K562 (cell line): ENCODE results near the gene C21orf58. TPM values are rescaled to one million over a fixed set of nuclear protein-coding genes. Genes with fewer than 3 reads are reported as not detected.

Experiments
- BRD9 ChIP-seq: fragments of 450-650 bp; IDR thresholded peaks from 2 replicates; pipeline ENCODE4 v1.6.1; 2018; ENCODE audit warnings: low read depth; ENCODE audit not compliant: partially characterized antibody
- CTCFL ChIP-seq: IDR thresholded peaks from 2 replicates; pipeline ENCODE4 v1.6.1; 2011; ENCODE audit warnings: borderline replicate concordance, low read depth, mild to moderate bottlenecking, moderate library complexity, low read length; ENCODE audit not compliant: insufficient read depth, poor library complexity, severe bottlenecking
- FOXK2 ChIP-seq, 2 experiments: fragments of 450-650 bp; IDR thresholded peaks in 1 of 2; conservative IDR thresholded peaks in 1 of 2; 2 replicates each; pipeline ENCODE4 v1.6.1; 2016; ENCODE audit warnings: low read depth in 2 of 2, mild to moderate bottlenecking in 1 of 2
- GABPA ChIP-seq: fragments of 200-800 bp; sonication (Bioruptor generic); conservative IDR thresholded peaks from 2 replicates; pipeline ENCODE4 v1.6.1; 2016; ENCODE audit warnings: low read depth, missing genetic modification characterization, missing compliant biosample characterization
- NKRF ChIP-seq: fragments of 450-650 bp; IDR thresholded peaks from 2 replicates; pipeline ENCODE4 v1.6.1; 2016; ENCODE audit warnings: borderline replicate concordance
- POLR3G ChIP-seq: IDR thresholded peaks from 2 replicates; pipeline ENCODE4 v1.6.1; 2011; ENCODE audit not compliant: insufficient read length, insufficient replicate concordance; ENCODE audit errors: extremely low read depth
- RAD51 ChIP-seq: fragments of 450-650 bp; IDR thresholded peaks from 2 replicates; pipeline ENCODE4 v1.7.1; 2016; ENCODE audit warnings: low read depth, mild to moderate bottlenecking, borderline replicate concordance
- SETDB1 ChIP-seq: IDR thresholded peaks from one replicate; pipeline ENCODE4 v1.6.1; 2012; ENCODE audit warnings: low read length, control low read depth, inconsistent platforms
- TRIM28 ChIP-seq: fragments of 450-650 bp; IDR thresholded peaks from 2 replicates; pipeline ENCODE4 v1.6.1; 2017
- ZFP1 ChIP-seq: fragments of 450-650 bp; formaldehyde crosslinking; IDR thresholded peaks from 2 replicates; pipeline ENCODE4 v1.4.0; 2020; ENCODE audit warnings: mild to moderate bottlenecking, mixed read lengths
- ZNF347 ChIP-seq: fragments of 450-650 bp; formaldehyde crosslinking; IDR thresholded peaks from 2 replicates; pipeline ENCODE4 v1.4.0; 2020; ENCODE audit warnings: low read depth, mild to moderate bottlenecking, moderate library complexity
- ZNF444 ChIP-seq: fragments of 250-450 bp; sonication (Bioruptor Pico); IDR thresholded peaks from 2 replicates; pipeline ENCODE4 v1.4.0; 2020; ENCODE audit warnings: mild to moderate bottlenecking, moderate library complexity
- ZNF592 ChIP-seq: fragments of 450-650 bp; IDR thresholded peaks from 2 replicates; pipeline ENCODE4 v1.6.1; 2017; ENCODE audit warnings: antibody characterized with exemption, mild to moderate bottlenecking
- ZNF639 ChIP-seq, 2 experiments: fragments of 200-800 bp in 1 of 2; sonication (Bioruptor generic) in 1 of 2; sonication (generic) in 1 of 2; formaldehyde crosslinking in 1 of 2; IDR thresholded peaks in 1 of 2; conservative IDR thresholded peaks in 1 of 2; 2 replicates each; pipeline versions ENCODE4 v1.5.0 to v1.6.1; 2016 to 2020; ENCODE audit warnings: missing compliant biosample characterization in 1 of 2, missing genetic modification characterization in 1 of 2, missing genetic modification reagents in 1 of 2
- polyA plus RNA-seq, 8 experiments: library from polyadenylated mRNA; depleted of rRNA in 4 of 8; stranded (reverse) in 5 of 8; unstranded in 3 of 8; fragments of >200 nt; fragmentation: Nextera tagmentation in 2 of 8; fragmentation: Illumina TruSeq in 1 of 8; extraction: Ambion mirVana in 2 of 8; extraction: Trizol in 1 of 8; gene quantifications; 2 replicates each; pipeline versions ENCODE4 v1.2.1 to v1.2.3, GENCODE V29; 2011 to 2014; ENCODE audit warnings: inconsistent platforms in 1 of 8, missing spikeins in 1 of 8
- total RNA-seq, 7 experiments: library from RNA; depleted of rRNA in 6 of 7; stranded (reverse); fragments of >200 nt in 6 of 7; fragmentation: Illumina TruSeq in 2 of 7; extraction: Trizol in 2 of 7; gene quantifications; 2 replicates each; pipeline versions ENCODE4 v1.2.1 to v1.2.3, GENCODE V29; 2011 to 2021; ENCODE audit warnings: low replicate concordance in 1 of 7

The C21orf58 gene
- total and polyA plus RNA-seq, 9 of the 15 experiments (the other 6 are each of a cell fraction or from before 2014, with no cell fraction given) = 1.2 to 30.5 (median 12.4) TPM

GRCh38 chr21:46325073-46325912, 1.6 kb upstream of the C21orf58 start (continued):
- TF ChIP-seq NKRF (peak; percentile 53; the same call in 1 of the 2 replicates), ZNF444 (CRISPR knock-in tag) (no peak), TRIM28 (0 out of 2 replicates have a peak, but pooled peaks have one; percentile 41), ZNF592 (no peak; the same call in 1 of the 2 replicates), ZFP1 (CRISPR knock-in tag) (no peak), GABPA (tag) (no peak), RAD51 (no peak), CTCFL (peak; percentile 99), ZNF639 (CRISPR knock-in tag; conservative IDR thresholded peaks at IDR 0.05 in 1 of 2, IDR thresholded peaks at IDR 0.05 in 1 of 2) (no peak), POLR3G (no peak), BRD9 (peak; percentile 43), SETDB1 (no peak), ZNF347 (no peak), FOXK2 (conservative IDR thresholded peaks at IDR 0.05 in 1 of 2, IDR thresholded peaks at IDR 0.05 in 1 of 2; ENCODE audit: low read depth in 2 of 2) (peak; percentile 29 to 67; a peak in 2 of 4 replicates)
